CD8-positive, alpha-beta memory T cell (primary cell): Measurements from ENCODE around the gene PLEKHA7. TPM values are rescaled to one million over a fixed set of nuclear protein-coding genes. Genes with fewer than 3 reads are reported as not detected.

ENCODE experiments used
- CTCF ChIA-PET: fragments of 350-600 bp; sonication (Branson Sonifier 250); formaldehyde crosslinking; loops from one replicate; lab custom pipeline; 2021; ENCODE audit warnings: antibody characterized with exemption; lab: Charles Lee
- POLR2A ChIA-PET: fragments of 350-600 bp; sonication (Branson Sonifier 250); formaldehyde crosslinking; loops from one replicate; lab custom pipeline; 2021; ENCODE audit warnings: antibody characterized with exemption; lab: Charles Lee
- DNase-seq, 5 donors: peaks; one replicate each; pipeline versions ENCODE4 v3.0.0 to v3.0.0-alpha.2; 2020 to 2022; ENCODE audit warnings: mixed read lengths in 1 of 5
- H3K27ac ChIP-seq: one replicate; pipeline ENCODE4 v1.7.0; 2013; ENCODE audit warnings: low read depth, mild to moderate bottlenecking, low read length, moderate library complexity
- H3K27me3 ChIP-seq: 2 replicates; pipeline ENCODE4 v1.7.0; 2013; ENCODE audit warnings: low read length, mild to moderate bottlenecking; ENCODE audit not compliant: insufficient read depth, poor library complexity, severe bottlenecking
- H3K36me3 ChIP-seq: 2 replicates; pipeline ENCODE4 v1.7.0; 2013; ENCODE audit warnings: mild to moderate bottlenecking, low read length, moderate library complexity; ENCODE audit not compliant: insufficient read depth
- H3K4me1 ChIP-seq: 2 replicates; pipeline ENCODE4 v1.7.0; 2013; ENCODE audit warnings: mild to moderate bottlenecking, low read length, moderate library complexity; ENCODE audit not compliant: insufficient read depth
- H3K4me3 ChIP-seq: 2 replicates; pipeline ENCODE4 v1.7.0; 2013; ENCODE audit warnings: mild to moderate bottlenecking, low read length
- H3K9me3 ChIP-seq: 2 replicates; pipeline ENCODE4 v1.7.0; 2013; ENCODE audit warnings: mild to moderate bottlenecking, low read length
- H3K27ac Mint-ChIP-seq, 8 donors: one replicate each; pipeline ENCODE4 v1.8.0; 2020 to 2021; ENCODE audit warnings: mixed read lengths in 8 of 8, mild to moderate bottlenecking in 6 of 8, inconsistent platforms in 3 of 8, moderate library complexity in 3 of 8
- H3K27me3 Mint-ChIP-seq, 2 donors: one replicate each; pipeline ENCODE4 v1.8.0; 2020 to 2021; ENCODE audit warnings: mixed read lengths in 2 of 2, mild to moderate bottlenecking in 1 of 2, moderate library complexity in 1 of 2
- H3K36me3 Mint-ChIP-seq, 3 donors: one replicate each; pipeline ENCODE4 v1.8.0; 2020 to 2021; ENCODE audit warnings: mixed read lengths in 3 of 3, inconsistent platforms in 1 of 3, mild to moderate bottlenecking in 1 of 3
- H3K4me1 Mint-ChIP-seq, 3 donors: one replicate each; pipeline ENCODE4 v1.8.0; 2020 to 2021; ENCODE audit warnings: mixed read lengths in 3 of 3, inconsistent platforms in 1 of 3, mild to moderate bottlenecking in 1 of 3
- H3K4me3 Mint-ChIP-seq, 7 donors: one replicate each; pipeline ENCODE4 v1.8.0; 2020 to 2021; ENCODE audit warnings: mixed read lengths in 7 of 7, mild to moderate bottlenecking in 6 of 7, moderate library complexity in 4 of 7, inconsistent platforms in 2 of 7
- H3K9me3 Mint-ChIP-seq, 5 donors: one replicate each; pipeline ENCODE4 v1.8.0; 2020 to 2022; ENCODE audit warnings: mixed read lengths in 5 of 5, mild to moderate bottlenecking in 3 of 5, moderate library complexity in 2 of 5, inconsistent platforms in 1 of 5
- polyA plus RNA-seq: library from polyadenylated mRNA; unstranded; fragments of 300-500 nt; fragmentation: Illumina TruSeq; gene quantifications from one replicate; pipeline ENCODE4 v1.2.3, GENCODE V29; 2021
- total RNA-seq, 2 experiments: library from RNA; stranded (reverse); gene quantifications; one replicate each; pipeline ENCODE4 v1.2.3, GENCODE V29; 2021

The PLEKHA7 gene
- total and polyA plus RNA-seq, 3 experiments from 2014 or later: 4.1 to 6.6 (median 5.3) TPM

- CTCF ChIA-PET: no interaction called here
- H3K36me3 ChIP-seq: no peaks in the 10 kb centered on the region
Measured at GRCh38 chr11:16832193-16832539, 182.0 kb downstream of the PLEKHA7 start.

GRCh38 chr11:16831316-16832192 lies 182.7 kb downstream of the PLEKHA7 start:
- H3K27me3 ChIP-seq: no peaks in the 10 kb centered on the region
- no peaks in the 10 kb centered on the region for H3K4me1 Mint-ChIP-seq
- H3K4me3 Mint-ChIP-seq: no peak overlapping the region
- H3K36me3 ChIP-seq: no peaks in the 10 kb centered on the region
- peaks cover 0 to 2% of the 10 kb centered on the region in 2 donors for H3K27me3 Mint-ChIP-seq
- no peaks in the 10 kb centered on the region for H3K9me3 Mint-ChIP-seq
- no peaks in the 10 kb centered on the region for H3K4me1 ChIP-seq
- H3K36me3 Mint-ChIP-seq: peaks cover 0 to 3% (median 0%) of the 10 kb centered on the region in 3 donors
- CTCF ChIA-PET: no interaction called here
- H3K27ac Mint-ChIP-seq: no peak overlapping the region
- DNase-seq: no peak
- no peak overlapping the region for H3K4me3 ChIP-seq
- no peaks in the 10 kb centered on the region for H3K9me3 ChIP-seq
- no peak overlapping the region for H3K27ac ChIP-seq
- POLR2A ChIA-PET: no interaction called here

More at GRCh38 chr11:16832193-16832539, 182.0 kb downstream of the PLEKHA7 start:
- POLR2A ChIA-PET: no interaction called here
- H3K4me1 ChIP-seq: no peaks in the 10 kb centered on the region
- no peak overlapping the region for H3K4me3 ChIP-seq
- no peaks in the 10 kb centered on the region for H3K27me3 ChIP-seq
- H3K27ac ChIP-seq: no peak overlapping the region
- no peak for DNase-seq
- H3K9me3 ChIP-seq: no peaks in the 10 kb centered on the region
- Mint-ChIP-seq H3K27me3 (peaks cover 0 to under 1% of the 10 kb centered on the region in 2 donors), H3K27ac (no peak overlapping the region), H3K4me1 (no peaks in the 10 kb centered on the region), H3K9me3 (no peaks in the 10 kb centered on the region), H3K4me3 (no peak overlapping the region), H3K36me3 (peaks cover 0 to 3% (median 0%) of the 10 kb centered on the region in 3 donors)

DNA sequence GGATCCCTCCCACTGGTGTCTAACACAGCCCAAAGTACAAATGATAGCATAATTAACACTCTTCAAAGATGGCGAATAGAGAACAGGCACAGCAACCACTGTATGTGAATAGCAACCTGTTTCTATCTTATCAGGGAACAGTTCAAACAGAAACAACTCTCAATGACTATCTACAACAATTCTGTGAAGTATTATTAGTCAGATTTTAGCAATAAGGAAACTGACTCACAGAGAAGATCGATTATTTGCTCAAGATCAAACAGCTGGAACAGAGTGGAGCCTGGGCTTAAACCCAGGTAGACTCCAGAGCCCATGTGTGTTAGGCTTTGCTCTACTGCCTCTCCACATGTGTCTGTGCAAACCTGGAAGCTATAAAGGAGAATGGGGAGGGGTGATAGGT lies 187.1 kb downstream of the PLEKHA7 start:
- Histone ChIP-seq H3K27me3 (no peaks in the 10 kb centered on the region), H3K4me1 (no peaks in the 10 kb centered on the region), H3K9me3 (no peaks in the 10 kb centered on the region), H3K27ac (no peak overlapping the region), H3K36me3 (no peaks in the 10 kb centered on the region), H3K4me3 (no peak overlapping the region)
- ChIA-PET CTCF (interaction anchor here (1.1 kb wide), 1 partner anchor 43 kb away, joined by 4 read pairs; no protein-coding TSS in a partner anchor), POLR2A (no interaction called here)
- no peak overlapping the region for H3K4me3 Mint-ChIP-seq
- no peaks in the 10 kb centered on the region for H3K4me1 Mint-ChIP-seq
- no peak for DNase-seq
- no peaks in the 10 kb centered on the region for H3K9me3 Mint-ChIP-seq
- H3K27me3 Mint-ChIP-seq: peaks cover 0 to 3% of the 10 kb centered on the region in 2 donors
- peaks cover 0 to 3% (median 0%) of the 10 kb centered on the region in 3 donors for H3K36me3 Mint-ChIP-seq
- H3K27ac Mint-ChIP-seq: no peak overlapping the region

DNA sequence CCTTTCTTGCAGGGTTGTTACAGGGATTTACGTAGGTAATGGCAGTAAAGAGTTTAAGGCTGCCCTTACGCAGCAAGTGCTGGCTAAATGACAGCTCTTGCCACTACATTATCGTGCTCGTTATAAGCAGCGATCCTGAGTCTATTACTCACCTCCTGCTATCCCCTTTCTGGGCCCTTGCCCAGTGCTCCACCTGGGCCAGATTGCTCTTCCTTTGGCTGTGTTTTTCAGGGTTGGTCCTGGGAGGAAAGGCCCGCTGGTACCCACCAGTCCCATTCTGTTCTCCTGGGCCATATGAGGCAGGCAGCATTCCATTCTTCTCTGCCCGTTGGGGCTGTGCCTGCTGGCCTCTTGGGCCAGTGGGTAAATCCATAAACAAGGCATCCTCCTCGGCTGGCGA lies 188.2 kb downstream of the PLEKHA7 start:
- Mint-ChIP-seq H3K9me3 (no peaks in the 10 kb centered on the region), H3K4me3 (no peak overlapping the region), H3K4me1 (no peaks in the 10 kb centered on the region), H3K36me3 (peaks cover 0 to 3% (median 0%) of the 10 kb centered on the region in 3 donors), H3K27ac (no peak overlapping the region), H3K27me3 (peaks cover 0 to 3% of the 10 kb centered on the region in 2 donors)
- H3K27me3 ChIP-seq: no peaks in the 10 kb centered on the region
- H3K36me3 ChIP-seq: no peaks in the 10 kb centered on the region
- H3K4me1 ChIP-seq: no peaks in the 10 kb centered on the region
- no peak for DNase-seq
- no peak overlapping the region for H3K27ac ChIP-seq
- ChIA-PET CTCF (no interaction called here), POLR2A (no interaction called here)
- no peaks in the 10 kb centered on the region for H3K9me3 ChIP-seq
- H3K4me3 ChIP-seq: no peak overlapping the region

DNA sequence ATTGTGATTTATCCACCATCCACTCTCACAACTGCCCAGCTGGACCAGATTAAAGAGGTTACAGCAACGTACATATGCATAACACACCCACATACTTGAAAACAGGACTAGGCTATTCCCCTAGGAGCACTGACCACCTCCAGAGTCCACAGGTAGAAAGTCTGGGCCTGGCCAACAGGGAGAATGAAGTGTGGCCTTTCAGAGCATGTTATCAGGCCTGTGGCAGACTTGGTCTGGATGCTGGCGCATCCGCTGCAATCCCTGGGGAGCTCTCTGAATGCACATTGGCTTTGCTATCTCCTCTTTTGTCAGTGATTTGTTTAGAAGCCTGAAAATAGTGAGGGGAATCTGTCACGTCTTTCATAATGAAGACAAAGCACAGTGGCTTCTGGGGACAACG lies 189.1 kb downstream of the PLEKHA7 start:
- no peak for DNase-seq
- Histone ChIP-seq H3K4me3 (no peak overlapping the region), H3K4me1 (no peaks in the 10 kb centered on the region), H3K27me3 (no peaks in the 10 kb centered on the region), H3K9me3 (no peaks in the 10 kb centered on the region), H3K36me3 (no peaks in the 10 kb centered on the region), H3K27ac (no peak overlapping the region)
- Mint-ChIP-seq H3K27me3 (peaks cover 0 to 3% of the 10 kb centered on the region in 2 donors), H3K4me1 (peaks cover 4 to 6% (median 6%) of the 10 kb centered on the region in 3 donors), H3K27ac (no peak overlapping the region), H3K4me3 (no peak overlapping the region), H3K36me3 (peaks cover 0 to 3% (median 0%) of the 10 kb centered on the region in 3 donors), H3K9me3 (no peaks in the 10 kb centered on the region)
- ChIA-PET POLR2A (no interaction called here), CTCF (interaction anchor here (1.2 kb wide), 1 partner anchor 238 kb away, joined by 3 read pairs; no protein-coding TSS in a partner anchor)

- ChIA-PET CTCF (interaction anchor here (0.7 to 2.6 kb wide), 11 partner anchors 9 to 684 kb away, joined by 3 to 16 read pairs (median 5); no protein-coding TSS in a partner anchor), POLR2A (no interaction called here)
- H3K9me3 ChIP-seq: no peaks in the 10 kb centered on the region
- DNase-seq: peak in 4 of 5 donors; percentile 14 to 66 (median 43)
- no peak overlapping the region for H3K4me3 ChIP-seq
- H3K27me3 Mint-ChIP-seq: peaks cover 0 to 3% of the 10 kb centered on the region in 2 donors
- H3K4me1 ChIP-seq: no peaks in the 10 kb centered on the region
- H3K27ac Mint-ChIP-seq: peak overlapping the region in 3 of 8 donors; percentile 19 to 67 (median 42)
- H3K36me3 Mint-ChIP-seq: peaks cover 0 to 2% (median 1%) of the 10 kb centered on the region in 3 donors
- H3K27ac ChIP-seq: no peak overlapping the region
- no peaks in the 10 kb centered on the region for H3K9me3 Mint-ChIP-seq
- H3K4me1 Mint-ChIP-seq: peaks cover 4 to 7% (median 6%) of the 10 kb centered on the region in 3 donors
- H3K36me3 ChIP-seq: no peaks in the 10 kb centered on the region
- H3K4me3 Mint-ChIP-seq: no peak overlapping the region
- no peaks in the 10 kb centered on the region for H3K27me3 ChIP-seq
Measured at GRCh38 chr11:16820324-16821092, 193.7 kb downstream of the PLEKHA7 start.

- H3K9me3 ChIP-seq: no peaks in the 10 kb centered on the region
- peaks cover 4 to 7% (median 6%) of the 10 kb centered on the region in 3 donors for H3K4me1 Mint-ChIP-seq
- no peaks in the 10 kb centered on the region for H3K9me3 Mint-ChIP-seq
- peaks cover 0 to 2% (median 1%) of the 10 kb centered on the region in 3 donors for H3K36me3 Mint-ChIP-seq
- no peaks in the 10 kb centered on the region for H3K4me1 ChIP-seq
- ChIA-PET CTCF (no interaction called here), POLR2A (no interaction called here)
- peak overlapping the region in 1 of 8 donors; percentile 81 for H3K27ac Mint-ChIP-seq
- no peak overlapping the region for H3K4me3 ChIP-seq
- no peaks in the 10 kb centered on the region for H3K36me3 ChIP-seq
- no peaks in the 10 kb centered on the region for H3K27me3 ChIP-seq
- no peak overlapping the region for H3K27ac ChIP-seq
- no peak overlapping the region for H3K4me3 Mint-ChIP-seq
- no peak for DNase-seq
- peaks cover 0 to 3% of the 10 kb centered on the region in 2 donors for H3K27me3 Mint-ChIP-seq
Measured at GRCh38 chr11:16818284-16818683, 195.9 kb downstream of the PLEKHA7 start.
